GM15510 (cell line): ENCODE results near the gene DEFB123.

Experiments used
- POLR2A ChIP-seq: IDR thresholded peaks from 3 replicates; pipeline ENCODE4 v1.6.1; 2011; ENCODE audit warnings: borderline replicate concordance; ENCODE audit not compliant: insufficient read length; ENCODE audit errors: extremely low read depth

DEFB123 gene

DNA sequence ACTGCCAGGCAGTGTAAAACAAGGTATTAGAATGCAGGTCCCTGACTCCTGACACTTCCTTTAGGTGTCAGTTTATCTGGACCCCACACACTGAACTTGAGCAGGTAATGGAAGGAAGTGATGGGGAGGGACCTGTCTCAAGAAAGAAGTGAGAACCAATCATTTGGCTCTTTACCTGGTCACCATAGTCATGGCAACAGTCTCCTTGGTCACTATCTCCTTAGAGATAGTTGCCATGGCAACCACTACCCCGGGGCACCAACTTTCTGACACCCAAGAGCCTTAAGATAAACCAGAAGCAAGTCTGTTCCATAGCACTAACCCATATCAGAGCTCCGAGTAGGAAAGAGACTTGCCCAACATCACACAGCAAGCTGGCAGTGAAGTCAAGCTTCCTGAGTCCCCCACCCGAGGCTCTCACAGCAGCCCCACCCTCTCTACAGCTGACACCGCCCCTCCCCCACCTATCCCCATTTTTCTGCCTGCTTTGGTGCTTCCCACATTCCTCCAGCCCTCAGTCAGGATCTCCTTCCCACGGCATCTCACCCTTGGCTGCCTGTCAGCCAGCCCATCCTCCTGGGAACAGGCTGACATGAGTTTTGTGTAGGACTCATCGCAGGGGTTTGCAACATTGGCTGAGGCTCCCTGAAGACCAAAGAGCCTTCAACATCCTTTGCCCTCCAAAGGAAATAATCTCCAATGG lies 57.6 kb downstream of the DEFB123 start:
- no peak for TF ChIP-seq POLR2A
